Measurements from ENCODE around the gene LYAR.

LYAR gene

GRCh38 chr4:4311193-4311592, 21.2 kb upstream of the LYAR start:
- H3K27ac ChIP-seq (ENCODE audit: low read depth, low read length) = no peak overlapping the region
- H3K4me3 ChIP-seq (ENCODE audit: low read depth, low read length) = no peak overlapping the region
- peaks cover 28% of the 10 kb centered on the region for H3K36me3 ChIP-seq (ENCODE audit: control insufficient read depth, insufficient read depth, low read length)
- no peak overlapping the region for H3K9ac ChIP-seq (ENCODE audit: low read length)
- H3K9me3 ChIP-seq (ENCODE audit: control insufficient read depth, insufficient read depth, low read depth, low read length) = no peaks in the 10 kb centered on the region
- no peaks in the 10 kb centered on the region for H3K27me3 ChIP-seq (ENCODE audit: control insufficient read depth, insufficient read depth, low read length)
- no peaks in the 10 kb centered on the region for H3K4me1 ChIP-seq (ENCODE audit: control insufficient read depth, insufficient read depth, low read length)

GRCh38 chr4:4308800-4309441, 19.0 kb upstream of the LYAR start:
- Histone ChIP-seq H3K4me3 (ENCODE audit: low read depth, low read length) (no peak overlapping the region), H3K9me3 (ENCODE audit: control insufficient read depth, insufficient read depth, low read depth, low read length) (no peaks in the 10 kb centered on the region), H3K27me3 (ENCODE audit: control insufficient read depth, insufficient read depth, low read length) (no peaks in the 10 kb centered on the region), H3K27ac (ENCODE audit: low read depth, low read length) (no peak overlapping the region), H3K4me1 (ENCODE audit: control insufficient read depth, insufficient read depth, low read length) (no peaks in the 10 kb centered on the region), H3K9ac (ENCODE audit: low read length) (no peak overlapping the region), H3K36me3 (ENCODE audit: control insufficient read depth, insufficient read depth, low read length) (peaks cover 20% of the 10 kb centered on the region)

- H3K27ac ChIP-seq (ENCODE audit: low read depth, low read length) = no peak overlapping the region
- H3K36me3 ChIP-seq (ENCODE audit: control insufficient read depth, insufficient read depth, low read length) = peaks cover 28% of the 10 kb centered on the region
- no peaks in the 10 kb centered on the region for H3K4me1 ChIP-seq (ENCODE audit: control insufficient read depth, insufficient read depth, low read length)
- no peak overlapping the region for H3K4me3 ChIP-seq (ENCODE audit: low read depth, low read length)
- no peaks in the 10 kb centered on the region for H3K9me3 ChIP-seq (ENCODE audit: control insufficient read depth, insufficient read depth, low read depth, low read length)
- no peaks in the 10 kb centered on the region for H3K27me3 ChIP-seq (ENCODE audit: control insufficient read depth, insufficient read depth, low read length)
- H3K9ac ChIP-seq (ENCODE audit: low read length) = no peak overlapping the region
These were observed 17.0 kb upstream of the LYAR start for GRCh38 chr4:4306920-4307319.

GRCh38 chr4:4302416-4302815, 12.5 kb upstream of the LYAR start:
- no peaks in the 10 kb centered on the region for H3K27me3 ChIP-seq (ENCODE audit: control insufficient read depth, insufficient read depth, low read length)
- H3K4me3 ChIP-seq (ENCODE audit: low read depth, low read length) = no peak overlapping the region
- no peak overlapping the region for H3K9ac ChIP-seq (ENCODE audit: low read length)
- H3K4me1 ChIP-seq (ENCODE audit: control insufficient read depth, insufficient read depth, low read length) = no peaks in the 10 kb centered on the region
- H3K9me3 ChIP-seq (ENCODE audit: control insufficient read depth, insufficient read depth, low read depth, low read length) = no peaks in the 10 kb centered on the region
- peaks cover 31% of the 10 kb centered on the region for H3K36me3 ChIP-seq (ENCODE audit: control insufficient read depth, insufficient read depth, low read length)
- no peak overlapping the region for H3K27ac ChIP-seq (ENCODE audit: low read depth, low read length)

GRCh38 chr4:4302001-4302400, 12.0 kb upstream of the LYAR start:
- H3K4me3 ChIP-seq (ENCODE audit: low read depth, low read length) = no peak overlapping the region
- no peaks in the 10 kb centered on the region for H3K9me3 ChIP-seq (ENCODE audit: control insufficient read depth, insufficient read depth, low read depth, low read length)
- H3K4me1 ChIP-seq (ENCODE audit: control insufficient read depth, insufficient read depth, low read length) = no peaks in the 10 kb centered on the region
- H3K27me3 ChIP-seq (ENCODE audit: control insufficient read depth, insufficient read depth, low read length) = no peaks in the 10 kb centered on the region
- H3K27ac ChIP-seq (ENCODE audit: low read depth, low read length) = no peak overlapping the region
- H3K9ac ChIP-seq (ENCODE audit: low read length) = no peak overlapping the region
- H3K36me3 ChIP-seq (ENCODE audit: control insufficient read depth, insufficient read depth, low read length) = peaks cover 26% of the 10 kb centered on the region

- no peaks in the 10 kb centered on the region for H3K27me3 ChIP-seq (ENCODE audit: control insufficient read depth, insufficient read depth, low read length)
- H3K9ac ChIP-seq (ENCODE audit: low read length) = no peak overlapping the region
- no peak overlapping the region for H3K27ac ChIP-seq (ENCODE audit: low read depth, low read length)
- peaks cover 2% of the 10 kb centered on the region; the same call in 1 of the 2 replicates for H3K9me3 ChIP-seq (ENCODE audit: control insufficient read depth, insufficient read depth, low read depth, low read length)
- no peak overlapping the region for H3K4me3 ChIP-seq (ENCODE audit: low read depth, low read length)
- no peaks in the 10 kb centered on the region for H3K4me1 ChIP-seq (ENCODE audit: control insufficient read depth, insufficient read depth, low read length)
- peaks cover 17% of the 10 kb centered on the region for H3K36me3 ChIP-seq (ENCODE audit: control insufficient read depth, insufficient read depth, low read length)
These were observed 9.1 kb upstream of the LYAR start for GRCh38 chr4:4299006-4299405.

GRCh38 chr4:4296283-4296846, 6.4 kb upstream of the LYAR start:
- H3K9me3 ChIP-seq (ENCODE audit: control insufficient read depth, insufficient read depth, low read depth, low read length) = peaks cover 2% of the 10 kb centered on the region; the same call in 1 of the 2 replicates
- no peak overlapping the region for H3K27ac ChIP-seq (ENCODE audit: low read depth, low read length)
- no peaks in the 10 kb centered on the region; the same call in 1 of the 2 replicates for H3K4me1 ChIP-seq (ENCODE audit: control insufficient read depth, insufficient read depth, low read length)
- H3K9ac ChIP-seq (ENCODE audit: low read length) = no peak overlapping the region
- H3K27me3 ChIP-seq (ENCODE audit: control insufficient read depth, insufficient read depth, low read length) = no peaks in the 10 kb centered on the region
- no peak overlapping the region for H3K4me3 ChIP-seq (ENCODE audit: low read depth, low read length)
- H3K36me3 ChIP-seq (ENCODE audit: control insufficient read depth, insufficient read depth, low read length) = peaks cover 3% of the 10 kb centered on the region; the same call in 1 of the 2 replicates

GRCh38 chr4:4293279-4293678, 3.3 kb upstream of the LYAR start:
- H3K4me1 ChIP-seq (ENCODE audit: control insufficient read depth, insufficient read depth, low read length) = peaks cover 11% of the 10 kb centered on the region; the same call in 1 of the 2 replicates
- no peak overlapping the region for H3K27ac ChIP-seq (ENCODE audit: low read depth, low read length)
- H3K27me3 ChIP-seq (ENCODE audit: control insufficient read depth, insufficient read depth, low read length) = no peaks in the 10 kb centered on the region
- H3K9ac ChIP-seq (ENCODE audit: low read length) = no peak overlapping the region
- peaks cover 2% of the 10 kb centered on the region; the same call in 1 of the 2 replicates for H3K9me3 ChIP-seq (ENCODE audit: control insufficient read depth, insufficient read depth, low read depth, low read length)
- H3K4me3 ChIP-seq (ENCODE audit: low read depth, low read length) = no peak overlapping the region
- H3K36me3 ChIP-seq (ENCODE audit: control insufficient read depth, insufficient read depth, low read length) = no peaks in the 10 kb centered on the region; the same call in 1 of the 2 replicates

GRCh38 chr4:4289597-4289940, 385 bp downstream of the LYAR start:
- Histone ChIP-seq H3K4me1 (ENCODE audit: control insufficient read depth, insufficient read depth, low read length) (peaks cover 11% of the 10 kb centered on the region; the same call in 1 of the 2 replicates), H3K36me3 (ENCODE audit: control insufficient read depth, insufficient read depth, low read length) (peaks cover 23% of the 10 kb centered on the region), H3K27me3 (ENCODE audit: control insufficient read depth, insufficient read depth, low read length) (no peaks in the 10 kb centered on the region), H3K9me3 (ENCODE audit: control insufficient read depth, insufficient read depth, low read depth, low read length) (no peaks in the 10 kb centered on the region), H3K9ac (ENCODE audit: low read length) (peak overlapping the region; percentile 73), H3K27ac (ENCODE audit: low read depth, low read length) (no peak overlapping the region), H3K4me3 (ENCODE audit: low read depth, low read length) (peak overlapping the region; percentile 92)

GRCh38 chr4:4289055-4289454, 899 bp downstream of the LYAR start:
- Histone ChIP-seq H3K4me3 (ENCODE audit: low read depth, low read length) (peak overlapping the region; percentile 92), H3K36me3 (ENCODE audit: control insufficient read depth, insufficient read depth, low read length) (peaks cover 29% of the 10 kb centered on the region), H3K9me3 (ENCODE audit: control insufficient read depth, insufficient read depth, low read depth, low read length) (no peaks in the 10 kb centered on the region), H3K4me1 (ENCODE audit: control insufficient read depth, insufficient read depth, low read length) (peaks cover 11% of the 10 kb centered on the region; the same call in 1 of the 2 replicates), H3K27ac (ENCODE audit: low read depth, low read length) (no peak overlapping the region), H3K9ac (ENCODE audit: low read length) (peak overlapping the region; percentile 73), H3K27me3 (ENCODE audit: control insufficient read depth, insufficient read depth, low read length) (no peaks in the 10 kb centered on the region)

- Histone ChIP-seq H3K27ac (ENCODE audit: low read depth, low read length) (no peak overlapping the region), H3K4me1 (ENCODE audit: control insufficient read depth, insufficient read depth, low read length) (peaks cover 11% of the 10 kb centered on the region; the same call in 1 of the 2 replicates), H3K4me3 (ENCODE audit: low read depth, low read length) (no peak overlapping the region), H3K9ac (ENCODE audit: low read length) (no peak overlapping the region), H3K9me3 (ENCODE audit: control insufficient read depth, insufficient read depth, low read depth, low read length) (no peaks in the 10 kb centered on the region), H3K27me3 (ENCODE audit: control insufficient read depth, insufficient read depth, low read length) (no peaks in the 10 kb centered on the region), H3K36me3 (ENCODE audit: control insufficient read depth, insufficient read depth, low read length) (peaks cover 38% of the 10 kb centered on the region)
These were observed 1.9 kb downstream of the LYAR start for GRCh38 chr4:4288098-4288497.
